ENCODE data around the gene TNFAIP3.

- TF ChIP-seq CTCF (IDR thresholded peaks at IDR 0.05; ENCODE audit: insufficient read depth, low read depth, low read length) (no peak), EZH2 (IDR thresholded peaks at IDR 0.05; ENCODE audit: insufficient read depth, low read length) (no peak)
Observed at GRCh38 chr6:137845460-137845859, 21.6 kb upstream of the TNFAIP3 start.

Data from astrocyte (in vitro differentiated cells and primary cell).